Gastrocnemius medialis (tissue), 4 donors: ENCODE measurements around the gene ZNF724. TPM values are rescaled to one million over a fixed set of nuclear protein-coding genes. Genes with fewer than 3 reads are reported as not detected.
"Not testable (repeated sequence)": the region's sequence is repeated elsewhere in the genome, so short reads cannot be mapped to it uniquely, and the experiment has no call there.

Experiments used
- ATAC-seq, 2 donors: fragments of 150-250 bp; one replicate each; pipeline ENCODE4 v1.9.1; 2016
- DNase-seq, 2 donors: peaks; one replicate each; pipeline ENCODE4 v3.0.0-alpha.2; 2019
- H3K27ac ChIP-seq, 4 donors: fragments of 200-600 bp; sonication (generic); 1 replicate in 1 of 4; 2 replicates in 3 of 4; pipeline ENCODE4 v1.5.1; 2016 to 2018; ENCODE audit warnings: mild to moderate bottlenecking in 2 of 4, moderate library complexity in 1 of 4
- H3K27me3 ChIP-seq, 3 donors: fragments of 200-600 bp; sonication (generic) in 2 of 3; 1 replicate in 1 of 3; 2 replicates in 2 of 3; pipeline versions ENCODE4 v1.5.1 to v1.6.0; 2016 to 2019; ENCODE audit warnings: mild to moderate bottlenecking in 1 of 3, moderate library complexity in 1 of 3
- H3K36me3 ChIP-seq, 2 donors: fragments of 200-600 bp; sonication (generic) in 1 of 2; one replicate each; pipeline ENCODE4 v1.5.1; 2017 to 2018
- H3K4me1 ChIP-seq, 2 donors: fragments of 200-600 bp; sonication (generic) in 1 of 2; one replicate each; pipeline ENCODE4 v1.5.1; 2016 to 2017; ENCODE audit warnings: mild to moderate bottlenecking in 2 of 2
- H3K4me3 ChIP-seq, 4 donors: fragments of 200-600 bp; sonication (generic) in 3 of 4; 1 replicate in 1 of 4; 2 replicates in 3 of 4; pipeline ENCODE4 v1.5.1; 2016 to 2019; ENCODE audit warnings: mild to moderate bottlenecking in 2 of 4
- H3K9me3 ChIP-seq, 3 donors: fragments of 200-600 bp; sonication (generic) in 2 of 3; 1 replicate in 1 of 3; 2 replicates in 2 of 3; pipeline ENCODE4 v1.5.1; 2016 to 2019
- POLR2A ChIP-seq, 2 donors: fragments of 450-650 bp; IDR thresholded peaks; one replicate each; pipeline ENCODE4 v1.6.1; 2017; ENCODE audit warnings: antibody characterized with exemption in 2 of 2, mild to moderate bottlenecking in 2 of 2, moderate library complexity in 2 of 2
- in situ Hi-C, 4 donors: fragments of 200-750 bp; cut with MboI; loops; one replicate each; pipeline versions ENCODE4 v1.15.0 to v1.8.0; 2017; ENCODE audit warnings: low sequenced_read_pairs in 4 of 4
- intact Hi-C: fragments of 100-400 bp; cut with DNase I; formaldehyde crosslinking; loops from one replicate; pipeline ENCODE4 v1.15.1; 2023; ENCODE audit warnings: low total_unique reads
- total RNA-seq, 4 donors: library from RNA; depleted of rRNA; stranded (reverse); fragments of >200 nt; gene quantifications; one replicate each; pipeline versions ENCODE4 v1.1.0 to v1.2.3, GENCODE V29; 2016
- TF ChIP-seq, protein P1 (sequence below), 5 experiments: fragments of 450-650 bp in 3 of 5; fragments of 200-600 bp in 2 of 5; sonication (generic) in 2 of 5; IDR thresholded peaks in 4 of 5; conservative IDR thresholded peaks in 1 of 5; 1 replicate in 4 of 5; 2 replicates in 1 of 5; pipeline ENCODE4 v1.5.1; 2016 to 2019; ENCODE audit warnings: antibody characterized with exemption in 5 of 5, mild to moderate bottlenecking in 3 of 5, moderate library complexity in 3 of 5

Gene ZNF724
- total RNA-seq: under 1 TPM in 3 of 4 donors, not detected in 1; 0.20 to 0.62 (median 0.46) TPM

DNA sequence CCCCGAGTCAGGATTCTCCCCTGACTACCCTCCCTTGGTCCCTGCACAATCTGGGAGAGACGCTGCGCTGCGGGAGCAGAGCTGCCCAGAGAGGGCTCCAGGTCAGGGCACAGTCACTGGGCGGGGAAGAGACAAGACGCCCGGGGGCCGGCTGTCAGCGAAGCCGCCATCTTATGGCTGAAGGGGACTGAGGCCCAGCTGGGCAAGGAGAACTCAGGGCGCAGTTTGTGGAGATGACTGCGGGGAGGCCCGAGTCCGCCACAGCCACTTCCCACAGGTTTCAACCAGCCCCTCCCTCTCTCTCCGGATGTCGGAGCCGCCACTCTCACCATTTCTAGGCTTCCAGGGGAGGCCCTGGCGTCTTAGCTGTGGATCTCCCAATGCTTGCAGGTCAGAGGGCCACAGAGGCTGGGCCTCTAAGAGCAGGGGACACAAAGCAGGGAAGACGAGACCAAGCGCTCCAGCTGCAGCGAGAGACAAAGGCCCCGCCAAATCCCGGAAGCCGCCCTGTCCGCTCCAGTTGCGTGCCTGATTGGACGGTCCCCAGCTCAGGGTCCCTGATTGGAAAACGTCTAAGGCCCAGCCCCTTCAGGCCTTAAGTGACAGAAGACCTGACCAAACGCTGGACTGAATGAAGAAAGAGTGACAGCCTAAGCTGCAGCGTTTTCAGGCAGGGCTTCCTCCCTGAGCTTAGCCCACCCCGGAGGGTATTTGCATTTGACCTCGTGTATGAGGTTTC, at the start of gene ZNF724:
Gene ZNF724 (minus strand): TSS at position 484 of the 739 bp plus-strand sequence. CDS start 152 bp downstream, at position 332.
- in situ Hi-C loops (loop anchor here in 1 of 4 donors (25.0 kb wide), 1 partner anchor 137 kb away; the partner anchor contains the start of gene ZNF91), intact Hi-C loops (no loop called here)
- no peak for TF ChIP-seq POLR2A (IDR thresholded peaks at IDR 0.05)
- TF ChIP-seq, protein P1, sequence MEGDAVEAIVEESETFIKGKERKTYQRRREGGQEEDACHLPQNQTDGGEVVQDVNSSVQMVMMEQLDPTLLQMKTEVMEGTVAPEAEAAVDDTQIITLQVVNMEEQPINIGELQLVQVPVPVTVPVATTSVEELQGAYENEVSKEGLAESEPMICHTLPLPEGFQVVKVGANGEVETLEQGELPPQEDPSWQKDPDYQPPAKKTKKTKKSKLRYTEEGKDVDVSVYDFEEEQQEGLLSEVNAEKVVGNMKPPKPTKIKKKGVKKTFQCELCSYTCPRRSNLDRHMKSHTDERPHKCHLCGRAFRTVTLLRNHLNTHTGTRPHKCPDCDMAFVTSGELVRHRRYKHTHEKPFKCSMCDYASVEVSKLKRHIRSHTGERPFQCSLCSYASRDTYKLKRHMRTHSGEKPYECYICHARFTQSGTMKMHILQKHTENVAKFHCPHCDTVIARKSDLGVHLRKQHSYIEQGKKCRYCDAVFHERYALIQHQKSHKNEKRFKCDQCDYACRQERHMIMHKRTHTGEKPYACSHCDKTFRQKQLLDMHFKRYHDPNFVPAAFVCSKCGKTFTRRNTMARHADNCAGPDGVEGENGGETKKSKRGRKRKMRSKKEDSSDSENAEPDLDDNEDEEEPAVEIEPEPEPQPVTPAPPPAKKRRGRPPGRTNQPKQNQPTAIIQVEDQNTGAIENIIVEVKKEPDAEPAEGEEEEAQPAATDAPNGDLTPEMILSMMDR (IDR thresholded peaks at IDR 0.05 in 4 of 5, conservative IDR thresholded peaks at IDR 0.05 in 1 of 5): no peak
- H3K4me3 ChIP-seq: peak within 1 kb of the TSS; percentile 70 to 73 (median 72)
- no peaks in the 10 kb centered on the region for H3K36me3 ChIP-seq
- peak within 1 kb of the TSS; percentile 28 to 43 (median 30) for H3K27ac ChIP-seq
- H3K9me3 ChIP-seq: no peaks in the 10 kb centered on the region
- ATAC-seq (peak; percentile 100), DNase-seq (peak; percentile 88)
- peaks cover 6 to 9% of the 10 kb centered on the region in 2 donors for H3K4me1 ChIP-seq
- H3K27me3 ChIP-seq: no peaks in the 10 kb centered on the region

DNA sequence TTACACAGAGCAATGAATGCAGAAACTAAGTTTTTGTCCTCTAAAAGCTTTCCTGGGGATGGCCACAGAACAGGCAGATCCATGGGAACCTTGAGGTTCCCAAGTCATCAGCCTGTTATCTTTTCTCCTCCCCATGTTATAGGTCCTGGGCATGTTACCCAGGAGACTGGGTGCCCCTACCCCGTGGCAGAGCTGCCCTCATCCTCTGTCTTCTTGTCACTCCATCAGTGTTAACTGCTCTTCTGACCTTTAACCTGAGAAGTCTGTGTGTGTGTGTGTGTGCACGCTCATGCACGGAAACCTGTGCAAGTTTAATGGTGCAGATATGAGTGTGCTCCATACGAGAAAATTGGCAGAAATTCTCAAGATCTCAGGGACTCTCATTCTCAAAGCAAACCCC, 43.9 kb upstream of the ZNF724 start:
- H3K4me3 ChIP-seq: no peak overlapping the region
- in situ Hi-C loops: no loop called here
- H3K9me3 ChIP-seq: no peaks in the 10 kb centered on the region
- H3K4me1 ChIP-seq: no peaks in the 10 kb centered on the region
- no peaks in the 10 kb centered on the region for H3K36me3 ChIP-seq
- DNase-seq: no peak
- ATAC-seq: no peak
- intact Hi-C loops: no loop called here
- H3K27ac ChIP-seq: no peak overlapping the region
- TF ChIP-seq POLR2A (IDR thresholded peaks at IDR 0.05): no peak
- TF ChIP-seq, protein P1 (IDR thresholded peaks at IDR 0.05 in 4 of 5, conservative IDR thresholded peaks at IDR 0.05 in 1 of 5): no peak
- no peaks in the 10 kb centered on the region for H3K27me3 ChIP-seq

- intact Hi-C loops, H3K4me3 ChIP-seq, ATAC-seq, H3K36me3 ChIP-seq, in situ Hi-C loops, H3K27me3 ChIP-seq, H3K4me1 ChIP-seq, DNase-seq, H3K27ac ChIP-seq, H3K9me3 ChIP-seq: not testable (repeated sequence)
Measured at GRCh38 chr19:23289966-23290365, 39.8 kb upstream of the ZNF724 start.

DNA sequence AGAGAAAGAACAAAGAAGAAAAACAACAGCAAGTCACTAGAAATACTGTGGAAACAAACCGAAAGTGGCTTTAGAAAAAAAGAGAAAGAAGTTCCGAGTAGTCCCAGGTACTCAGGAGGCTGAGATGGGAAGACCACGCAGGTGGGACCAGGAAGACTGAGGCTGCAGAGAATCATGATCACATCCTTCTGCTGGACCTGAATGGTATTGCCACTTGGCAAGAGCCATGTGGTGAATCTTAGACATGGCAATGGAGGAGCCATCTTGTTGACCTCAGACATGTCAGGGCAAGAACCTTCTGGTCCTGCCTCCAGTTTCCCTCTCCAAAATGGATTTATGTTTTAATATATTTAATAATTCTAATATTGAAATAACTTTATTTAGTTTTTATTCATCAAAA, 37.4 kb upstream of the ZNF724 start:
- H3K27ac ChIP-seq: no peak overlapping the region
- no peaks in the 10 kb centered on the region for H3K36me3 ChIP-seq
- no peak overlapping the region for H3K4me3 ChIP-seq
- H3K4me1 ChIP-seq: no peaks in the 10 kb centered on the region
- in situ Hi-C loops: no loop called here
- ATAC-seq (no peak), DNase-seq (no peak)
- TF ChIP-seq POLR2A (IDR thresholded peaks at IDR 0.05): no peak
- TF ChIP-seq, protein P1 (IDR thresholded peaks at IDR 0.05 in 4 of 5, conservative IDR thresholded peaks at IDR 0.05 in 1 of 5): no peak
- no peaks in the 10 kb centered on the region for H3K9me3 ChIP-seq
- no peaks in the 10 kb centered on the region for H3K27me3 ChIP-seq
- intact Hi-C loops: no loop called here

DNA sequence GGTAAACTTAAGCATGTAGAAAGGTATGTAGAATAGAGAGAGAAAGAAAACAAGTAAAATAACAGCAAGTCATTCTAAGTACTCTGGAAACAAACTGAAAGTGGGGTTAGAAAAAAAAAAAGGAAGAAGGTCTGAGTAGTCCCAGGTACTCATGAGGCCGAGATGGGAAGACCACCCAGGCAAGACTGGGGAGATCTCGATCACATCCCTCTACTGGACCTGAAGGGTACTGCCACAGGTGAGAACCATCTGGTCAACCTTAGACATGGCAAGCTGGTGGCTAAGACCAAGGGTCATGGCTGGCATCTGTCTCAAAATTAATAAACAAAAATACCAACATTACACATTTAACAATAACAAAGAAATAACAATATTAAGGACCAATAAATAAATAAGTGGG, 36.3 kb upstream of the ZNF724 start:
- DNase-seq: no peak
- intact Hi-C loops: no loop called here
- Histone ChIP-seq H3K4me3 (no peak overlapping the region), H3K27me3 (no peaks in the 10 kb centered on the region), H3K27ac (no peak overlapping the region), H3K4me1 (no peaks in the 10 kb centered on the region), H3K36me3 (no peaks in the 10 kb centered on the region), H3K9me3 (no peaks in the 10 kb centered on the region)
- ATAC-seq: no peak
- in situ Hi-C loops: no loop called here
- TF ChIP-seq, protein P1 (IDR thresholded peaks at IDR 0.05 in 4 of 5, conservative IDR thresholded peaks at IDR 0.05 in 1 of 5): peak in 1 of 5 experiments; percentile 24
- no peak for TF ChIP-seq POLR2A (IDR thresholded peaks at IDR 0.05)
